Naive thymus-derived CD4-positive, alpha-beta T cell (primary cell): Measurements from ENCODE around the gene STX17. TPM values are rescaled to one million over a fixed set of nuclear protein-coding genes. Genes with fewer than 3 reads are reported as not detected.

Experiments
- ATAC-seq: fragments of 150-1000 bp; cut with Tn5 transposase; 2 replicates; pipeline ENCODE4 v1.10.0; 2021; ENCODE audit warnings: mild to moderate bottlenecking, moderate library complexity
- CTCF ChIA-PET: fragments of 350-600 bp; sonication (Branson Sonifier 250); formaldehyde crosslinking; loops from one replicate; lab custom pipeline; 2021; ENCODE audit warnings: antibody characterized with exemption; lab: Charles Lee
- POLR2A ChIA-PET: fragments of 350-600 bp; sonication (Branson Sonifier 250); formaldehyde crosslinking; loops from one replicate; lab custom pipeline; 2021; ENCODE audit warnings: antibody characterized with exemption, inconsistent platforms; lab: Charles Lee
- DNase-seq, 9 donors: peaks; one replicate each; pipeline versions ENCODE4 v3.0.0 to v3.0.0-alpha.2; 2020 to 2022; ENCODE audit warnings: mixed read lengths in 1 of 9
- H3K27ac ChIP-seq: one replicate; pipeline ENCODE4 v1.7.0; 2013; ENCODE audit warnings: mild to moderate bottlenecking, low read depth, low read length, moderate library complexity
- H3K27me3 ChIP-seq, 2 donors: one replicate each; pipeline ENCODE4 v1.7.0; 2013; ENCODE audit warnings: low read length in 2 of 2, mild to moderate bottlenecking in 2 of 2, moderate library complexity in 2 of 2; ENCODE audit not compliant: control insufficient read depth in 2 of 2, insufficient read depth in 2 of 2
- H3K36me3 ChIP-seq, 3 experiments: 1 replicate in 2 of 3; 2 replicates in 1 of 3; pipeline ENCODE4 v1.7.0; 2013; ENCODE audit warnings: low read length in 3 of 3, mild to moderate bottlenecking in 3 of 3, moderate library complexity in 1 of 3; ENCODE audit not compliant: insufficient read depth in 3 of 3, control insufficient read depth in 2 of 3
- H3K4me1 ChIP-seq, 2 donors: one replicate each; pipeline ENCODE4 v1.7.0; 2013; ENCODE audit warnings: low read length in 2 of 2, mild to moderate bottlenecking in 2 of 2, moderate library complexity in 1 of 2; ENCODE audit not compliant: control insufficient read depth in 2 of 2, insufficient read depth in 2 of 2
- H3K4me3 ChIP-seq: 2 replicates; pipeline ENCODE4 v1.7.0; 2013; ENCODE audit warnings: mild to moderate bottlenecking, low read length
- H3K9me3 ChIP-seq, 3 experiments: 1 replicate in 2 of 3; 2 replicates in 1 of 3; pipeline ENCODE4 v1.7.0; 2013; ENCODE audit warnings: low read length in 3 of 3; ENCODE audit not compliant: control insufficient read depth in 2 of 3
- H3K27ac Mint-ChIP-seq, 9 donors: one replicate each; pipeline ENCODE4 v1.8.0; 2020 to 2022; ENCODE audit warnings: mixed read lengths in 9 of 9, mild to moderate bottlenecking in 8 of 9, moderate library complexity in 5 of 9, inconsistent platforms in 2 of 9
- H3K27me3 Mint-ChIP-seq, 5 donors: one replicate each; pipeline ENCODE4 v1.8.0; 2021 to 2022; ENCODE audit warnings: mixed read lengths in 5 of 5, mild to moderate bottlenecking in 1 of 5
- H3K36me3 Mint-ChIP-seq, 5 donors: one replicate each; pipeline ENCODE4 v1.8.0; 2020 to 2022; ENCODE audit warnings: mixed read lengths in 5 of 5, mild to moderate bottlenecking in 3 of 5, inconsistent platforms in 1 of 5
- H3K4me1 Mint-ChIP-seq, 7 donors: one replicate each; pipeline ENCODE4 v1.8.0; 2020 to 2022; ENCODE audit warnings: mixed read lengths in 7 of 7, mild to moderate bottlenecking in 3 of 7, inconsistent platforms in 1 of 7
- H3K4me3 Mint-ChIP-seq, 10 donors: one replicate each; pipeline ENCODE4 v1.8.0; 2020 to 2022; ENCODE audit warnings: mild to moderate bottlenecking in 10 of 10, mixed read lengths in 10 of 10, moderate library complexity in 6 of 10, inconsistent platforms in 2 of 10
- H3K9me3 Mint-ChIP-seq, 11 donors: one replicate each; pipeline ENCODE4 v1.8.0; 2020 to 2022; ENCODE audit warnings: mixed read lengths in 11 of 11, mild to moderate bottlenecking in 4 of 11, inconsistent platforms in 1 of 11, moderate library complexity in 1 of 11
- intact Hi-C, 2 donors: fragments of 100-400 bp; cut with micrococcal nuclease; formaldehyde crosslinking; loops; one replicate each; pipeline ENCODE4 v1.15.1; 2023
- polyA plus RNA-seq, 2 donors: library from polyadenylated mRNA; unstranded; fragments of 300-500 nt; fragmentation: Illumina TruSeq; gene quantifications; one replicate each; pipeline ENCODE4 v1.2.3, GENCODE V29; 2021
- total RNA-seq, 6 experiments: library from RNA in 5 of 6; stranded (reverse) in 5 of 6; gene quantifications; 1 replicate in 5 of 6; 2 replicates in 1 of 6; pipeline ENCODE4 v1.2.3 and lab custom pipeline; 2021 to 2026

Gene STX17
- total and polyA plus RNA-seq, 7 experiments from 2014 or later: 33.7 to 63.2 (median 39.8) TPM

DNA sequence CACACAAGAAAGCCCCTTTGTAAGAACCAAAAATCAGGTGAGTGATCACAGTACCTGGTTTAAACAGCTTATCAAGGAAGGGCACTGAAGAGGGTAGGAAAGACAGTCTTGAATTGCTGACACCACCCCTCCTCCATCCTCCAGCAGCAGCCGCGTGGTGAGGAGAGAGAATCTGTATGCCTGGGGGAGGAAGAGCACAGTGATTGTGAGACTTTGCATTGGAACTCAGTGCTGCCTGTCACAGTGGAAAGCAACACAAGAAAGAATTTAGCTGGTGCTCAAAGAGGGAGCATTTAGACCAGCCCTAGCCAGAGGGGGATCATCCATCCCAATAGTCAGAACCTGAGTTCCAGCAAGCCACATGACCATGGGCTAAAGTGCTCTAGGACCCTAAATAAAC lies 11.6 kb upstream of the STX17 start:
- ChIA-PET POLR2A (no interaction called here), CTCF (no interaction called here)
- ATAC-seq: no peak
- no peak overlapping the region for H3K27ac ChIP-seq
- Mint-ChIP-seq H3K4me3 (no peak overlapping the region), H3K36me3 (peaks cover 0 to 9% (median 0%) of the 10 kb centered on the region in 5 donors), H3K27ac (no peak overlapping the region), H3K4me1 (no peaks in the 10 kb centered on the region), H3K27me3 (peaks cover 0 to 59% (median 13%) of the 10 kb centered on the region in 5 donors), H3K9me3 (no peaks in the 10 kb centered on the region)
- no peaks in the 10 kb centered on the region for H3K36me3 ChIP-seq
- H3K9me3 ChIP-seq: no peaks in the 10 kb centered on the region
- intact Hi-C loops: loop anchor here in 1 of 2 donors (10.0 kb wide), 1 partner anchor 60 kb away; no protein-coding TSS in a partner anchor
- H3K4me3 ChIP-seq: no peak overlapping the region
- no peaks in the 10 kb centered on the region for H3K27me3 ChIP-seq
- no peak for DNase-seq
- H3K4me1 ChIP-seq: no peaks in the 10 kb centered on the region

- H3K27me3 ChIP-seq: no peaks in the 10 kb centered on the region
- H3K4me1 ChIP-seq: no peaks in the 10 kb centered on the region
- no peak overlapping the region for H3K4me3 Mint-ChIP-seq
- no peaks in the 10 kb centered on the region for H3K36me3 ChIP-seq
- H3K27ac ChIP-seq: no peak overlapping the region
- CTCF ChIA-PET: interaction anchor here (0.5 kb wide), 1 partner anchor 327 kb away, joined by 4 read pairs; no protein-coding TSS in a partner anchor
- H3K27me3 Mint-ChIP-seq: peaks cover 0 to 60% (median 13%) of the 10 kb centered on the region in 5 donors
- DNase-seq (no peak), ATAC-seq (no peak)
- H3K4me3 ChIP-seq: no peak overlapping the region
- H3K4me1 Mint-ChIP-seq: no peaks in the 10 kb centered on the region
- H3K9me3 Mint-ChIP-seq: no peaks in the 10 kb centered on the region
- peaks cover 0 to 9% (median 0%) of the 10 kb centered on the region in 5 donors for H3K36me3 Mint-ChIP-seq
- POLR2A ChIA-PET: no interaction called here
- H3K9me3 ChIP-seq: no peaks in the 10 kb centered on the region
- H3K27ac Mint-ChIP-seq: peak overlapping the region in 1 of 9 donors; percentile 23
- intact Hi-C loops: loop anchor here in 1 of 2 donors (10.0 kb wide), 1 partner anchor 59 kb away; no protein-coding TSS in a partner anchor
Observed at GRCh38 chr9:99895510-99895909, 10.9 kb upstream of the STX17 start.

DNA sequence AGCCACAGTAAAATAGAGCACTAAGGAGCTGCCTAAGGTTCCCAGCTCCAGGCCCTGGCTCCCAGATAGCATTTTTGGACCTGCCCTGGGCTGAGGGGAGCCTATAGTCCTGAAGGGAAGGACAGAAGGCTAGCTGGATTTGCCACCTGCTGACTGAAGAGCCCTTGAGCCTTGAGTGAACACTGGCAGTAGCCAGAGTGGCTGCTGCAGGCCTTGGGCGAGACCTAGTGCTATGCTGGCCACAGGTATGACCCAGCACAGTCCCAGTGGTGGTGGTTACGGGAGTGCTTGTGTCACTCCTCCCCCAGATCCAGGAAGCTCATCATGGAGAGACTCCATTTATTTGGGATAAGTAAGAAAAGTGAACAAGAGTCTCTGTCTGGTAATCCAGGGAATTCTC lies 10.3 kb upstream of the STX17 start:
- Mint-ChIP-seq H3K4me3 (no peak overlapping the region), H3K27me3 (peaks cover 0 to 65% (median 13%) of the 10 kb centered on the region in 5 donors)
- CTCF ChIA-PET: no interaction called here

DNA sequence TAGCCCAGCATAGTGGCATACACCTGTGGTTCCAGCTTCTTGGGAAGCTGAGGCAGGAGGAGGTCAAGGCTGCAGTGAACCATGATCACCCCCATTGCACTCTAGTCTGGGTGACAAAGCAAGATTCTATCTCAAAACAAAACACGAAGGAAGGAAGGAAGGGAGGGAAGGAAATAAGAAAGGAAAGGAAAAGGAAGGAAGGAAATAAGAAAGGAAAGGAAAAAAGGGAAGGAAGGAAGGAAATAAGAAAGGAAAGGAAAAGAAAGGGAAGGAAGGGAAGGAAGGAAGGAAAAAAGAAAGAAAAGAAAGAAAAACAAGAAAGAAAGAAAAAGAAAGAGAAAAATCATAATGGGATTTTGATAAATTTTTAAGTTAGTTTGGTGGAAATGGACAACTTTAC lies 3.1 kb upstream of the STX17 start:
- Histone ChIP-seq H3K27me3 (no peaks in the 10 kb centered on the region), H3K27ac (no peak overlapping the region), H3K36me3 (peaks cover 0 to 4% (median 0%) of the 10 kb centered on the region in 3 experiments), H3K4me3 (no peak overlapping the region), H3K4me1 (peaks cover 12 to 17% of the 10 kb centered on the region in 2 donors), H3K9me3 (no peaks in the 10 kb centered on the region)
- Mint-ChIP-seq H3K9me3 (no peaks in the 10 kb centered on the region), H3K27me3 (peaks cover 0 to 35% (median 7%) of the 10 kb centered on the region in 5 donors), H3K27ac (peak overlapping the region in 1 of 9 donors; percentile 80), H3K4me3 (peak overlapping the region in 1 of 10 donors; percentile 6), H3K4me1 (peaks cover 16 to 26% (median 20%) of the 10 kb centered on the region in 7 donors), H3K36me3 (peaks cover 0 to 4% (median 0%) of the 10 kb centered on the region in 5 donors)
- POLR2A ChIA-PET: no interaction called here
- no peak for DNase-seq
- no peak for ATAC-seq
- intact Hi-C loops: no loop called here
- CTCF ChIA-PET: no interaction called here

More for the DNA sequence above, 10.3 kb upstream of the STX17 start:
- intact Hi-C loops: loop anchor here in 1 of 2 donors (10.0 kb wide), 1 partner anchor 59 kb away; no protein-coding TSS in a partner anchor
- peaks cover 0 to 9% (median 0%) of the 10 kb centered on the region in 5 donors for H3K36me3 Mint-ChIP-seq
- H3K27ac ChIP-seq: no peak overlapping the region
- H3K27ac Mint-ChIP-seq: no peak overlapping the region
- no peak overlapping the region for H3K4me3 ChIP-seq
- DNase-seq (no peak), ATAC-seq (no peak)
- no peaks in the 10 kb centered on the region for H3K36me3 ChIP-seq
- H3K9me3 Mint-ChIP-seq: no peaks in the 10 kb centered on the region
- H3K27me3 ChIP-seq: no peaks in the 10 kb centered on the region
- POLR2A ChIA-PET: no interaction called here
- H3K4me1 Mint-ChIP-seq: no peaks in the 10 kb centered on the region
- H3K9me3 ChIP-seq: no peaks in the 10 kb centered on the region
- no peaks in the 10 kb centered on the region for H3K4me1 ChIP-seq

DNA sequence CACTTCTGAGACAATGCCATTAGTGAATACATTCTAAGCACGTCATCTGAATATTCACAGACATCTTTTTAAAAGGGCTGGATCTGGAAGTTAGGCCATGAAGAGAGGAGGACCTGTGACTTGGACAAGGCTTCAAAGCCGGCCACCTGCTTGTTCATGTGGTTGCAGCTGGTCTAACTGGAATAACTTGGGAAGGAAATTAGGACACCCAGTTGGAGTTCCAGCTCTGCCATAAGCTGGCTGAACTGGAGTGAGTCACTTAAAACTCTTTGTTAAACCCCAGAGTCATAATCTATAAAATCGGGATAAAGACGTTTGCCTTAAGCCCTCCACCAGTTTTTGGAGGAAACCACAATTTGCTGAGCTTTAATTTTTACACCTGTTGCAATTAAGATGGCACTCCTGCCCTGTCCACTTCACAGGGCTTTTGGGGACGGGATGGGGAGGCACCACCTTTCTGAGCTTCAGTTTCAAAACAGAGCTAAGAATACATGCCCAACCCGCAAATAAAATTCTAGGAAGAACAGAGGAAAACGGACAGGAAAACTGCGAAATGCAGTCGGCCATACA lies 536 bp upstream of the STX17 start:
- intact Hi-C loops: loop anchor here (1.0 to 5.0 kb wide), 14 partner anchors 41 to 1627 kb away; partner anchors contain the start of genes SEC61B (in 2 of the 2), ALG2 (in 1 of the 2), ERP44 (in 1 of the 2) and INVS (in 1 of the 2)
- no peaks in the 10 kb centered on the region for H3K9me3 Mint-ChIP-seq

DNA sequence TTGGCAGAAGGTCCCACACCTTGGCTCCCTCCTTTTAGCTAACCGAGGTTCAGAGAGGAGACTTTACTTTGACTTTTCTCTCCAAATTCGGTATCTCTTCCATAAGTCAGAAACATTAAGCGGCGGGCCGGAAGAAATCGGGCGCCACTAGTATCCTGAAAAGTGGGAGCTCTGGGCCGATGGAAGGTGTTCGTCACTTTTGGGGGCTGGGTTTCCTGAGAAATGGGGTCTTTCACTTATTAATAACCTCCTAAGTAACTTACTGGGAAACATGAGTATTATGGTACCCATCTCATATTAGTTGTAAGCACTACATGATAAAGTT lies 716 bp downstream of the STX17 start:
- POLR2A ChIA-PET: interaction anchor here (0.5 to 1.8 kb wide), 8 partner anchors 11 to 88 kb away, joined by 3 to 8 read pairs (median 4); partner anchors contain the start of gene NR4A3

More for the DNA sequence above, 536 bp upstream of the STX17 start:
- peaks cover 12 to 17% of the 10 kb centered on the region in 2 donors for H3K4me1 ChIP-seq
- POLR2A ChIA-PET: interaction anchor here (0.7 to 1.8 kb wide), 5 partner anchors 15 to 690 kb away, joined by 3 to 8 read pairs (median 4); partner anchors contain the start of gene NR4A3
- CTCF ChIA-PET: interaction anchor here (0.6 to 0.8 kb wide), 2 partner anchors 126 to 743 kb away, joined by 3 read pairs; no protein-coding TSS in a partner anchor
- Mint-ChIP-seq H3K27me3 (peaks cover 0 to 16% (median 7%) of the 10 kb centered on the region in 5 donors), H3K27ac (peak overlapping the region; percentile 83 to 99 (median 97)), H3K36me3 (peaks cover 0 to 7% (median 0%) of the 10 kb centered on the region in 5 donors), H3K4me1 (peaks cover 27 to 42% (median 35%) of the 10 kb centered on the region in 7 donors), H3K4me3 (peak overlapping the region; percentile 89 to 99 (median 96))
- H3K36me3 ChIP-seq: peaks cover 0 to 4% (median 0%) of the 10 kb centered on the region in 3 experiments
- peak overlapping the region; percentile 99 for H3K27ac ChIP-seq
- no peaks in the 10 kb centered on the region for H3K9me3 ChIP-seq
- H3K27me3 ChIP-seq: no peaks in the 10 kb centered on the region
- ATAC-seq: no peak
- peak in 1 of 9 donors; percentile 5 for DNase-seq
- H3K4me3 ChIP-seq: peak overlapping the region; percentile 96

More for the DNA sequence above, 716 bp downstream of the STX17 start:
- Mint-ChIP-seq H3K4me3 (peak overlapping the region; percentile 92 to 99 (median 97)), H3K27me3 (peaks cover 0 to 12% (median 5%) of the 10 kb centered on the region in 5 donors), H3K27ac (peak overlapping the region; percentile 96 to 100 (median 99)), H3K4me1 (peaks cover 30 to 48% (median 43%) of the 10 kb centered on the region in 7 donors), H3K36me3 (peaks cover 0 to 9% (median 6%) of the 10 kb centered on the region in 5 donors), H3K9me3 (no peaks in the 10 kb centered on the region)
- H3K36me3 ChIP-seq: peaks cover 0 to 8% (median 0%) of the 10 kb centered on the region in 3 experiments
- no peaks in the 10 kb centered on the region for H3K27me3 ChIP-seq
- intact Hi-C loops: loop anchor here (1.0 to 5.0 kb wide), 10 partner anchors 40 to 1492 kb away; partner anchors contain the start of genes SEC61B (in 2 of the 2), ALG2 (in 1 of the 2), ERP44 (in 1 of the 2) and INVS (in 1 of the 2)
- CTCF ChIA-PET: no interaction called here
- peak overlapping the region; percentile 96 for H3K4me3 ChIP-seq
- DNase-seq (no peak), ATAC-seq (no peak)
- H3K27ac ChIP-seq: peak overlapping the region; percentile 99
- H3K4me1 ChIP-seq: peaks cover 15 to 17% of the 10 kb centered on the region in 2 donors
- no peaks in the 10 kb centered on the region for H3K9me3 ChIP-seq
